Liver (tissue), 10 donors: Measurements from ENCODE around the gene TRIM49D2. TPM values are rescaled to one million over a fixed set of nuclear protein-coding genes. Genes with fewer than 3 reads are reported as not detected.
"Not testable (repeated sequence)": the region's sequence is repeated elsewhere in the genome, so short reads cannot be mapped to it uniquely, and the experiment has no call there.

ENCODE experiments used
- DNase-seq: peaks from one replicate; pipeline ENCODE4 v3.0.0-alpha.2; 2017; ENCODE audit warnings: low spot score
- H3K27ac ChIP-seq, 2 donors: one replicate each; pipeline ENCODE4 v1.7.0; 2013; ENCODE audit warnings: inconsistent platforms in 2 of 2, low read length in 2 of 2, control low read depth in 1 of 2, low read depth in 1 of 2, mild to moderate bottlenecking in 1 of 2
- H3K27me3 ChIP-seq, 4 donors: one replicate each; pipeline versions ENCODE4 v1.6.1 to v1.7.0; 2013; ENCODE audit warnings: low read length in 3 of 4, inconsistent platforms in 1 of 4, mild to moderate bottlenecking in 1 of 4, moderate library complexity in 1 of 4; ENCODE audit not compliant: control insufficient read depth in 4 of 4, insufficient read depth in 4 of 4
- H3K36me3 ChIP-seq, 4 donors: one replicate each; pipeline versions ENCODE4 v1.6.1 to v1.7.0; 2013; ENCODE audit warnings: low read length in 3 of 4, mild to moderate bottlenecking in 3 of 4, low read depth in 1 of 4, moderate library complexity in 1 of 4; ENCODE audit not compliant: control insufficient read depth in 4 of 4, insufficient read depth in 3 of 4
- H3K4me1 ChIP-seq, 4 donors: one replicate each; pipeline versions ENCODE4 v1.6.1 to v1.7.0; 2013; ENCODE audit warnings: low read length in 3 of 4, mild to moderate bottlenecking in 3 of 4, moderate library complexity in 1 of 4; ENCODE audit not compliant: control insufficient read depth in 4 of 4, insufficient read depth in 4 of 4
- H3K4me3 ChIP-seq, 3 donors: one replicate each; pipeline versions ENCODE4 v1.6.1 to v1.7.0; 2013; ENCODE audit warnings: low read length in 3 of 3, control low read depth in 1 of 3, low read depth in 1 of 3, mild to moderate bottlenecking in 1 of 3
- H3K9ac ChIP-seq, 2 donors: one replicate each; pipeline ENCODE4 v1.7.0; 2013; ENCODE audit warnings: low read length in 2 of 2, mild to moderate bottlenecking in 2 of 2, moderate library complexity in 2 of 2, control low read depth in 1 of 2, low read depth in 1 of 2
- H3K9me3 ChIP-seq, 4 donors: one replicate each; pipeline versions ENCODE4 v1.6.1 to v1.7.0; 2013; ENCODE audit warnings: low read length in 3 of 4; ENCODE audit not compliant: control insufficient read depth in 4 of 4
- FOXA2 ChIP-seq: IDR thresholded peaks from 2 replicates; pipeline ENCODE4 v1.6.1; 2016; ENCODE audit warnings: antibody characterized with exemption
- ZBTB33 ChIP-seq: IDR thresholded peaks from 2 replicates; pipeline ENCODE4 v1.6.1; 2016; ENCODE audit warnings: antibody characterized with exemption
- WGBS: extraction: QIAGEN DNeasy Blood & Tissue Kit; methylation state at CpG from one replicate; pipeline ENCODE4 v1.1.7; 2013; 5-methylcytosine and 5-hydroxymethylcytosine counted together
- polyA plus RNA-seq, 2 donors: library from polyadenylated mRNA; stranded (reverse) in 1 of 2; unstranded in 1 of 2; fragments of 200-250 nt in 1 of 2; fragments of >200 nt in 1 of 2; fragmentation: Nextera tagmentation in 1 of 2; extraction: Ambion mirVana in 1 of 2; gene quantifications; one replicate each; pipeline versions ENCODE4 v1.2.1 to v1.2.3, GENCODE V29; 2013 to 2015
- small RNA-seq: library from RNA; depleted of rRNA; stranded (forward); fragments of <200 nt; gene quantifications from one replicate; pipeline ENCODE3, GENCODE V24; 2014
- total RNA-seq, 2 donors: library from RNA; depleted of rRNA; stranded (reverse); fragments of >200 nt; gene quantifications; one replicate each; pipeline ENCODE4 v1.2.3, GENCODE V29; 2014
- donor health status: healthy.
- donor health status: healthy.
- donor health status: healthy.
- donor health status: healthy.
- donor health status: healthy.

TRIM49D2 gene
- total and polyA plus RNA-seq, 4 donors: not detected

GRCh38 chr11:89922195-89922660 is 1.6 kb upstream of the TRIM49D2 start, which contains the start of gene TRIM49D1 (continued):
- TF ChIP-seq ZBTB33 (no peak), FOXA2 (no peak)

GRCh38 chr11:89960833-89961232 is 37.0 kb downstream of the TRIM49D2 start:
- H3K9me3 ChIP-seq, H3K36me3 ChIP-seq, H3K27ac ChIP-seq, H3K27me3 ChIP-seq, H3K9ac ChIP-seq, H3K4me3 ChIP-seq, H3K4me1 ChIP-seq, DNase-seq: not testable (repeated sequence)
- WGBS: 80% methylated on average over 3 of the region's 6 CpGs

GRCh38 chr11:89965737-89966136 is 41.9 kb downstream of the TRIM49D2 start, which contains the start of gene TRIM64:
Gene TRIM64 (plus strand): TSS chr11:89966037. CDS start chr11:89968504, 2,467 bp downstream.
- not testable (repeated sequence) for H3K9ac ChIP-seq, H3K36me3 ChIP-seq, H3K4me3 ChIP-seq, H3K4me1 ChIP-seq, H3K27me3 ChIP-seq, DNase-seq, H3K27ac ChIP-seq, H3K9me3 ChIP-seq
- WGBS: no CpG with 5 or more reads among the region's 4 CpGs

Small RNA genes within 50 kb of the gene (small RNA-seq; reads per million reads assigned to genes)
- not detected for gene AP004607.1

Other genes with a start within 250 kb of the TRIM49D2 start
- gene TRIM77, start 213.8 kb upstream of the TRIM49D2 start, total RNA-seq: not detected
- gene TRIM77, start 213.8 kb upstream of the TRIM49D2 start, polyA plus RNA-seq: not detected
- gene TRIM49, start 115.5 kb upstream of the TRIM49D2 start, total RNA-seq: not detected
- gene TRIM49, start 115.5 kb upstream of the TRIM49D2 start, polyA plus RNA-seq: not detected
- not detected for gene TRIM64B, start 45.6 kb upstream of the TRIM49D2 start, total RNA-seq
- not detected for gene TRIM64B, start 45.6 kb upstream of the TRIM49D2 start, polyA plus RNA-seq
- not detected for gene TRIM49D1, start 1.8 kb upstream of the TRIM49D2 start, total RNA-seq
- gene TRIM49D1, start 1.8 kb upstream of the TRIM49D2 start, polyA plus RNA-seq: not detected
- not detected for gene TRIM64, start 42.0 kb downstream of the TRIM49D2 start, total RNA-seq
- gene TRIM64, start 42.0 kb downstream of the TRIM49D2 start, polyA plus RNA-seq: not detected
- gene TRIM49C, start 107.0 kb downstream of the TRIM49D2 start, total RNA-seq: not detected
- not detected for gene TRIM49C, start 107.0 kb downstream of the TRIM49D2 start, polyA plus RNA-seq
- gene UBTFL1, start 161.9 kb downstream of the TRIM49D2 start, total RNA-seq: not detected
- not detected for gene UBTFL1, start 161.9 kb downstream of the TRIM49D2 start, polyA plus RNA-seq
- 1 to 10 TPM; 1.6 to 3.3 TPM for gene NAALAD2, start 210.6 kb downstream of the TRIM49D2 start, total RNA-seq
- under 1 TPM; 0.21 to 0.51 TPM for gene NAALAD2, start 210.6 kb downstream of the TRIM49D2 start, polyA plus RNA-seq